ENCODE data around the gene THPO. TPM values are rescaled to one million over a fixed set of nuclear protein-coding genes. Genes with fewer than 3 reads are reported as not detected.

Gene THPO
- total and polyA plus RNA-seq, 9 of the 15 experiments (the other 6 are each of a cell fraction or from before 2014, with no cell fraction given), result 0.11 to 1.1 (median 0.35) TPM; not detected in 1

- TF ChIP-seq HDAC2 (IDR thresholded peaks at IDR 0.05), result peak; percentile 49; the same call in 1 of the 2 replicates
Observed at GRCh38 chr3:184350618-184351017, 27.4 kb downstream of the THPO start (continued).

GRCh38 chr3:184349563-184350470 lies 28.2 kb downstream of the THPO start:
- ChIA-PET CTCF (ENCODE audit: low intra/inter-chr PET ratio) (no interaction called here), POLR2A (interaction anchor here (1.4 to 2.0 kb wide), 2 partner anchors 8 to 13 kb away, joined by 5 read pairs; partner anchors contain the start of gene FAM131A)
- no peak overlapping the region for H3K9ac ChIP-seq (ENCODE audit: insufficient read depth in 1 of 2, low read depth in 2 of 2, low read length in 2 of 2)
- DNase-seq (ENCODE audit: extremely low read depth in 1 of 4, low spot score in 3 of 4) (no peak), FAIRE-seq (peak; percentile 11), ATAC-seq (no peak)
- peaks cover 6% of the 10 kb centered on the region for H3K9me1 ChIP-seq (ENCODE audit: control insufficient read depth, insufficient read depth, low read length)
- H3K36me3 ChIP-seq (ENCODE audit: control insufficient read depth, insufficient read depth, low read length), result peaks cover 60% of the 10 kb centered on the region; the same call in 2 of the 3 replicates
- H3K79me2 ChIP-seq (ENCODE audit: control insufficient read depth, insufficient read depth, low read length), result peaks cover 8% of the 10 kb centered on the region; the same call in 2 of the 3 replicates
- no peaks in the 10 kb centered on the region for H4K20me1 ChIP-seq (replicated peaks; ENCODE audit: control insufficient read depth, insufficient read depth, low read length)
- no peak overlapping the region for H3K4me2 ChIP-seq (ENCODE audit: insufficient read depth, low read length)
- H3K27me3 ChIP-seq (ENCODE audit: control insufficient read depth in 2 of 2, insufficient read depth in 2 of 2, low read length in 2 of 2), result no peaks in the 10 kb centered on the region
- WGBS (ENCODE audit: insufficient coverage, low coverage, missing lambda C conversion rate), result 60% methylated on average over 9 of the region's 10 CpGs
- peaks cover 59 to 83% of the 10 kb centered on the region in 2 experiments for H3K4me1 ChIP-seq (replicated peaks in 1 of 2; ENCODE audit: control insufficient read depth in 2 of 2, insufficient read depth in 2 of 2, low read length in 2 of 2)
- H3K4me3 ChIP-seq, result no peak overlapping the region
- H3K27ac ChIP-seq (ENCODE audit: extremely low read depth, low read depth, low read length), result peak overlapping the region; percentile 29; the same call in 1 of the 3 replicates
- no TSS peak for BruUV-seq (replicated peaks)
- no peak overlapping the region for H2AFZ ChIP-seq (ENCODE audit: low read depth, low read length)
- intact Hi-C loops (cut with micrococcal nuclease), result no loop called here
- in situ Hi-C loops (cut with MboI), result no loop called here
- H3K9me3 ChIP-seq (replicated peaks; ENCODE audit: control insufficient read depth, insufficient read depth, low read depth, low read length), result no peaks in the 10 kb centered on the region
- 0 out of 4 replicates have a peak, but pooled peaks of 1 of the 2 experiments have one; percentile 32 for TF ChIP-seq RCOR1 (IDR thresholded peaks at IDR 0.05; ENCODE audit: borderline replicate concordance in 1 of 2, low read depth in 2 of 2, low read length in 2 of 2)
- no peak for TF ChIP-seq TSHZ1 (CRISPR knock-in tag; IDR thresholded peaks at IDR 0.05)
- peak; percentile 25 for TF ChIP-seq ZFP36 (IDR thresholded peaks at IDR 0.05; ENCODE audit: low read depth, low read length, partially characterized antibody)
- TF ChIP-seq STAG1 (CRISPR knock-in tag; IDR thresholded peaks at IDR 0.05; ENCODE audit: borderline replicate concordance), result no peak
- TF ChIP-seq GABPB2 (CRISPR knock-in tag; conservative IDR thresholded peaks at IDR 0.05), result no peak
- TF ChIP-seq TAF7 (tag; IDR thresholded peaks at IDR 0.05), result no peak
- no peak for TF ChIP-seq CTCFL (IDR thresholded peaks at IDR 0.05; ENCODE audit: borderline replicate concordance, insufficient read depth, low read depth, low read length, poor library complexity, severe bottlenecking)
- no peak for TF ChIP-seq MAFK (IDR thresholded peaks at IDR 0.05; ENCODE audit: low read length)
- TF ChIP-seq TCF15 (CRISPR knock-in tag; IDR thresholded peaks at IDR 0.05), result no peak
- no peak for TF ChIP-seq NFIC (IDR thresholded peaks at IDR 0.05)
- no peak for TF ChIP-seq CBX8 (IDR thresholded peaks at IDR 0.05; ENCODE audit: borderline replicate concordance, extremely low read depth, low read depth, low read length, poor library complexity, severe bottlenecking)
- TF ChIP-seq KDM1A (IDR thresholded peaks at IDR 0.05), result peak in 1 of 2 experiments; percentile 67; a peak in 3 of 4 replicates

Measured in K562 (cell line).